Smooth muscle cell (in vitro differentiated cells): ENCODE results near the gene RNF115. TPM values are rescaled to one million over a fixed set of nuclear protein-coding genes. Genes with fewer than 3 reads are reported as not detected.

Experiments
- DNase-seq: peaks from one replicate; lab custom pipeline; 2025; ENCODE audit not compliant: unreplicated experiment; lab: John Stamatoyannopoulos, UW
- H2AFZ ChIP-seq: fragments of 200-600 bp; sonication (generic); 2 replicates; pipeline ENCODE4 v1.6.0; 2016; ENCODE audit warnings: antibody characterized with exemption, low read depth, mild to moderate bottlenecking
- H3F3A ChIP-seq: fragments of 200-600 bp; sonication (generic); 2 replicates; pipeline ENCODE4 v1.6.0; 2017; ENCODE audit warnings: antibody characterized with exemption, low read depth
- H3K27ac ChIP-seq: fragments of 200-600 bp; sonication (generic); 2 replicates; pipeline ENCODE4 v1.5.1; 2016; ENCODE audit warnings: low read depth, mild to moderate bottlenecking
- H3K27me3 ChIP-seq: fragments of 200-600 bp; sonication (generic); 2 replicates; pipeline ENCODE4 v1.6.1; 2016; ENCODE audit warnings: low read depth, mild to moderate bottlenecking
- H3K36me3 ChIP-seq: fragments of 200-600 bp; sonication (generic); 2 replicates; pipeline ENCODE4 v1.5.1; 2016; ENCODE audit warnings: low read depth
- H3K4me1 ChIP-seq: fragments of 200-600 bp; sonication (generic); 2 replicates; pipeline ENCODE4 v1.5.1; 2016; ENCODE audit warnings: low read depth
- H3K4me2 ChIP-seq: fragments of 200-600 bp; sonication (generic); 2 replicates; pipeline ENCODE4 v1.6.0; 2016; ENCODE audit warnings: mild to moderate bottlenecking
- H3K4me3 ChIP-seq: fragments of 200-600 bp; sonication (generic); 2 replicates; pipeline ENCODE4 v1.5.1; 2016; ENCODE audit warnings: mild to moderate bottlenecking
- H3K79me2 ChIP-seq: fragments of 200-600 bp; sonication (generic); 2 replicates; pipeline ENCODE4 v1.6.0; 2016; ENCODE audit warnings: low read depth, mild to moderate bottlenecking
- H3K9ac ChIP-seq: fragments of 200-600 bp; sonication (generic); 2 replicates; pipeline ENCODE4 v1.6.0; 2016; ENCODE audit warnings: low read depth
- H3K9me3 ChIP-seq: fragments of 200-600 bp; sonication (generic); replicated peaks from 2 replicates; pipeline ENCODE4 v1.5.1; 2016; ENCODE audit warnings: low read depth
- H4K20me1 ChIP-seq: fragments of 200-600 bp; sonication (generic); 2 replicates; pipeline ENCODE4 v1.6.0; 2016; ENCODE audit warnings: low read depth
- CTCF ChIP-seq: fragments of 200-600 bp; sonication (generic); IDR thresholded peaks from 2 replicates; pipeline ENCODE4 v1.5.1; 2017; ENCODE audit warnings: borderline replicate concordance, mild to moderate bottlenecking, antibody characterized with exemption; ENCODE audit not compliant: insufficient read depth, poor library complexity, severe bottlenecking
- WGBS: methylation state at CpG from one replicate; pipeline ENCODE4 v1.1.7; 2016; ENCODE audit warnings: low lambda C conversion rate; 5-methylcytosine and 5-hydroxymethylcytosine counted together
- polyA plus RNA-seq: library from polyadenylated mRNA; unstranded; fragments of >200 nt; fragmentation: Nextera tagmentation; extraction: Ambion mirVana; gene quantifications from 2 replicates; pipeline ENCODE4 v1.2.1, GENCODE V29; 2016
- total RNA-seq: library from RNA; depleted of rRNA; stranded (reverse); fragments of >200 nt; gene quantifications from 2 replicates; pipeline ENCODE4 v1.2.3, GENCODE V29; 2014

The RNF115 gene
- total and polyA plus RNA-seq, 2 experiments from 2014 or later, result 4.2 to 9.2 TPM

- DNase-seq, result no peak
- peak overlapping the region; percentile 91 for H3K4me2 ChIP-seq
- peaks cover 4% of the 10 kb centered on the region for H3K36me3 ChIP-seq
- H3K27ac ChIP-seq, result no peak overlapping the region
- peaks cover 24% of the 10 kb centered on the region for H4K20me1 ChIP-seq
- H2AFZ ChIP-seq, result no peak overlapping the region
- peaks cover 12% of the 10 kb centered on the region for H3K79me2 ChIP-seq
- no peaks in the 10 kb centered on the region for H3K4me1 ChIP-seq
- peak overlapping the region; percentile 84 for H3K9ac ChIP-seq
- no peak for TF ChIP-seq CTCF
- H3K4me3 ChIP-seq, result peak overlapping the region; percentile 96
- H3K9me3 ChIP-seq, result no peaks in the 10 kb centered on the region
- H3F3A ChIP-seq, result peaks cover 6% of the 10 kb centered on the region
- WGBS, result 2% methylated on average over 28 of the region's 35 CpGs
- H3K27me3 ChIP-seq, result no peaks in the 10 kb centered on the region
Observed at GRCh38 chr1:145858238-145858900, 34.5 kb upstream of the RNF115 start.

GRCh38 chr1:145857170-145857569 lies 33.3 kb upstream of the RNF115 start:
- H3K27me3 ChIP-seq, result no peaks in the 10 kb centered on the region
- no peak overlapping the region for H3K27ac ChIP-seq
- no peak overlapping the region for H3K4me3 ChIP-seq
- no peaks in the 10 kb centered on the region for H3K9me3 ChIP-seq
- H4K20me1 ChIP-seq, result peaks cover 24% of the 10 kb centered on the region
- no peak overlapping the region for H3K4me2 ChIP-seq
- no peak overlapping the region for H3K9ac ChIP-seq
- H3K4me1 ChIP-seq, result no peaks in the 10 kb centered on the region
- no peak for DNase-seq
- WGBS, result 90% methylated on average over 4 of the region's 4 CpGs
- peaks cover 6% of the 10 kb centered on the region for H3F3A ChIP-seq
- H3K79me2 ChIP-seq, result peaks cover 12% of the 10 kb centered on the region
- no peak overlapping the region for H2AFZ ChIP-seq
- TF ChIP-seq CTCF, result no peak
- H3K36me3 ChIP-seq, result peaks cover 4% of the 10 kb centered on the region

GRCh38 chr1:145855426-145855948 lies 31.6 kb upstream of the RNF115 start:
- Histone ChIP-seq H3K4me1 (no peaks in the 10 kb centered on the region), H3K27me3 (no peaks in the 10 kb centered on the region), H3K4me2 (no peak overlapping the region), H3K4me3 (no peak overlapping the region), H3F3A (peaks cover 10% of the 10 kb centered on the region), H3K9me3 (no peaks in the 10 kb centered on the region), H2AFZ (no peak overlapping the region), H3K9ac (no peak overlapping the region), H4K20me1 (peaks cover 24% of the 10 kb centered on the region), H3K36me3 (peaks cover 4% of the 10 kb centered on the region), H3K27ac (no peak overlapping the region), H3K79me2 (peaks cover 12% of the 10 kb centered on the region)
- DNase-seq, result no peak
- TF ChIP-seq CTCF, result no peak
- WGBS, result 92% methylated on average over 7 of the region's 7 CpGs
